HepG2 (cell line): ENCODE data around the gene DYRK2. TPM values are rescaled to one million over a fixed set of nuclear protein-coding genes. Genes with fewer than 3 reads are reported as not detected.

Experiments
- ATAC-seq: fragments of 200-7000 bp; cut with Tn5 transposase; 3 replicates; pipeline ENCODE4 v1.9.1; 2020; ENCODE audit warnings: mild to moderate bottlenecking, moderate library complexity
- BruUV-seq: library from RNA; stranded (reverse); fragments of 400-500 nt; replicated peaks from 2 replicates; lab custom pipeline; 2021; lab: Mats Ljungman, UMichigan
- CTCF ChIA-PET: fragments of 300-600 bp; formaldehyde crosslinking; extraction: SDS; loops from one replicate; lab custom pipeline; 2021; ENCODE audit warnings: low total read pairs, inconsistent platforms, low intra/inter-chr PET ratio; lab: Yijun Ruan, JAX
- POLR2A ChIA-PET: fragments of 350-600 bp; sonication (Branson Sonifier 250); formaldehyde crosslinking; loops from one replicate; lab custom pipeline; 2020; ENCODE audit warnings: antibody characterized with exemption, inconsistent platforms; lab: Yijun Ruan, JAX
- DNase-seq: peaks from one replicate; pipeline ENCODE4 v3.0.0-alpha.2; 2015; ENCODE audit warnings: low spot score
- FAIRE-seq: peaks from 3 replicates; lab custom pipeline; 2011; peaks lifted over from hg19 to GRCh38; lab: Jason Lieb, UNC
- H2AFZ ChIP-seq: one replicate; pipeline ENCODE4 v1.6.1; 2011; ENCODE audit warnings: low read length, inconsistent platforms
- H3K27ac ChIP-seq: fragments of 300-600 bp; 3 replicates; pipeline ENCODE4 v1.8.0; 2011; ENCODE audit warnings: mixed run types, mild to moderate bottlenecking, mixed read lengths, low read length, inconsistent platforms; ENCODE audit not compliant: insufficient read depth; ENCODE audit errors: extremely low read length
- H3K27me3 ChIP-seq, 2 experiments: fragments of 200-600 bp in 1 of 2; 2 replicates in 1 of 2; 3 replicates in 1 of 2; pipeline versions ENCODE4 v1.6.0 to v1.8.0; 2011; ENCODE audit warnings: low read length in 2 of 2, mild to moderate bottlenecking in 2 of 2, moderate library complexity in 2 of 2, inconsistent platforms in 1 of 2; ENCODE audit not compliant: insufficient read depth in 2 of 2, control insufficient read depth in 1 of 2
- H3K36me3 ChIP-seq, 2 experiments: fragments of 200-600 bp in 1 of 2; replicated peaks in 1 of 2; 2 replicates in 1 of 2; 3 replicates in 1 of 2; pipeline versions ENCODE4 v1.5.1 to v1.8.0; 2011; ENCODE audit warnings: low read length in 2 of 2, inconsistent platforms in 1 of 2; ENCODE audit not compliant: insufficient read depth in 2 of 2, control insufficient read depth in 1 of 2
- H3K4me1 ChIP-seq: 2 replicates; pipeline ENCODE4 v1.5.1; 2012; ENCODE audit warnings: low read length, inconsistent platforms; ENCODE audit not compliant: insufficient read depth
- H3K4me2 ChIP-seq: 2 replicates; pipeline ENCODE4 v1.6.0; 2011; ENCODE audit warnings: low read depth, low read length, inconsistent platforms
- H3K4me3 ChIP-seq, 3 experiments: fragments of 200-600 bp in 1 of 3; sonication (generic), shearing (Covaris generic) in 1 of 3; replicated peaks in 1 of 3; 2 replicates each; pipeline ENCODE4 v1.5.1; 2011 to 2016; ENCODE audit warnings: low read length in 3 of 3, inconsistent platforms in 2 of 3, low read depth in 2 of 3, mild to moderate bottlenecking in 2 of 3, control low read depth in 1 of 3, mixed read lengths in 1 of 3; ENCODE audit not compliant: insufficient read depth in 1 of 3
- H3K79me2 ChIP-seq: one replicate; pipeline ENCODE4 v1.6.1; 2011; ENCODE audit warnings: low read length, inconsistent platforms; ENCODE audit not compliant: insufficient read depth
- H3K9ac ChIP-seq: 2 replicates; pipeline ENCODE4 v1.6.0; 2011; ENCODE audit warnings: mild to moderate bottlenecking, low read depth, low read length, inconsistent platforms; ENCODE audit not compliant: insufficient read depth
- H3K9me3 ChIP-seq: 2 replicates; pipeline ENCODE4 v1.5.1; 2012; ENCODE audit warnings: mild to moderate bottlenecking, low read length
- H4K20me1 ChIP-seq: 2 replicates; pipeline ENCODE4 v1.6.0; 2011; ENCODE audit warnings: inconsistent platforms, mild to moderate bottlenecking, low read length, moderate library complexity; ENCODE audit not compliant: insufficient read depth
- BORCS8-MEF2B ChIP-seq: sonication (generic); formaldehyde crosslinking; IDR thresholded peaks from 2 replicates; pipeline ENCODE4 v1.8.0; 2022; ENCODE audit warnings: mild to moderate bottlenecking, missing genetic modification reagents
- CHD4 ChIP-seq: fragments of 200-600 bp; sonication (generic); IDR thresholded peaks from 2 replicates; pipeline ENCODE4 v1.7.0; 2017; ENCODE audit warnings: mild to moderate bottlenecking, low read length, borderline replicate concordance
- YEATS2 ChIP-seq: sonication (generic); formaldehyde crosslinking; IDR thresholded peaks from 2 replicates; pipeline ENCODE4 v1.4.0; 2020; ENCODE audit warnings: missing genetic modification reagents, borderline replicate concordance
- ZNF484 ChIP-seq: sonication (generic); formaldehyde crosslinking; IDR thresholded peaks from 2 replicates; pipeline ENCODE4 v1.5.1; 2020; ENCODE audit warnings: mild to moderate bottlenecking, low read depth, missing genetic modification reagents, borderline replicate concordance
- WGBS: methylation state at CpG from one replicate; pipeline ENCODE4 v1.1.6; 2017; ENCODE audit warnings: low lambda C conversion rate; 5-methylcytosine and 5-hydroxymethylcytosine counted together
- in situ Hi-C: cut with HindIII; loops from 2 replicates; pipeline ENCODE4 v1.10.0; 2017; ENCODE audit warnings: low pct_unique_long_range_greater_than_20kb; ENCODE audit not compliant: extremely low pct_ligation_motif_present
- intact Hi-C: fragments of 100-400 bp; cut with micrococcal nuclease; formaldehyde crosslinking; loops from one replicate; pipeline ENCODE4 v1.10.0; 2022; ENCODE audit not compliant: unreplicated experiment
- polyA plus RNA-seq, 8 experiments: library from polyadenylated mRNA; depleted of rRNA in 3 of 8; stranded (reverse) in 7 of 8; unstranded in 1 of 8; fragments of >200 nt; fragmentation: Illumina TruSeq in 4 of 8; extraction: Trizol in 4 of 8; gene quantifications; 2 replicates each; pipeline versions ENCODE4 v1.2.1 to v1.2.3, GENCODE V29; 2011 to 2016; ENCODE audit warnings: low read depth in 4 of 8, missing spikeins in 1 of 8, mixed read lengths in 1 of 8; ENCODE audit not compliant: insufficient read depth in 1 of 8
- total RNA-seq, 5 experiments: library from RNA; depleted of rRNA; stranded (reverse); fragments of >200 nt; fragmentation: Illumina TruSeq; extraction: Trizol; gene quantifications; 2 replicates each; pipeline ENCODE4 v1.2.3, GENCODE V29; 2016; ENCODE audit warnings: low read depth in 1 of 5
- TF ChIP-seq, protein P1 (sequence below): sonication (generic); formaldehyde crosslinking; IDR thresholded peaks from 2 replicates; pipeline ENCODE4 v1.4.0; 2020; ENCODE audit warnings: missing genetic modification reagents
- TF ChIP-seq, protein P2 (sequence below): sonication (generic); formaldehyde crosslinking; IDR thresholded peaks from 2 replicates; pipeline ENCODE4 v1.5.0; 2020; ENCODE audit warnings: mild to moderate bottlenecking, missing genetic modification reagents, borderline replicate concordance

The DYRK2 gene
- total and polyA plus RNA-seq, 2 of the 13 experiments (the other 11 are each of a cell fraction or from before 2014, with no cell fraction given), result 8.2 to 11.5 TPM

GRCh38 chr12:67692135-67692534 lies 43.6 kb downstream of the DYRK2 start:
- in situ Hi-C loops, result no loop called here
- no peaks in the 10 kb centered on the region for H3K79me2 ChIP-seq
- intact Hi-C loops, result no loop called here
- no peak for TF ChIP-seq ZNF484 (CRISPR knock-in tag)
- TF ChIP-seq, all 625 proteins: peak for 0
- H2AFZ ChIP-seq, result no peak overlapping the region
- BruUV-seq, result no TSS peak
- ChIA-PET POLR2A (no interaction called here), CTCF (no interaction called here)
- no peaks in the 10 kb centered on the region for H3K9me3 ChIP-seq
- no peak for FAIRE-seq
- H3K36me3 ChIP-seq, result no peaks in the 10 kb centered on the region
- no peaks in the 10 kb centered on the region for H3K4me1 ChIP-seq
- 30% methylated on average over 3 of the region's 3 CpGs for WGBS
- no peak overlapping the region for H3K4me2 ChIP-seq
- no peaks in the 10 kb centered on the region for H3K27me3 ChIP-seq
- DNase-seq, result no peak
- H4K20me1 ChIP-seq, result no peaks in the 10 kb centered on the region
- H3K9ac ChIP-seq, result no peak overlapping the region
- no peak overlapping the region for H3K27ac ChIP-seq
- no peak overlapping the region for H3K4me3 ChIP-seq
- no peak for ATAC-seq

- in situ Hi-C loops (no loop called here), intact Hi-C loops (no loop called here)
- H2AFZ ChIP-seq, result no peak overlapping the region
- CTCF ChIA-PET, result no interaction called here
- no peaks in the 10 kb centered on the region for H3K4me1 ChIP-seq
- H3K9me3 ChIP-seq, result no peaks in the 10 kb centered on the region
- no peak overlapping the region for H3K9ac ChIP-seq
- H3K4me3 ChIP-seq, result no peak overlapping the region
- no peak overlapping the region for H3K27ac ChIP-seq
- WGBS, result 79% methylated on average over 2 of the region's 2 CpGs
- no peak for DNase-seq
- ATAC-seq, result no peak
- no peaks in the 10 kb centered on the region for H3K27me3 ChIP-seq
- H3K36me3 ChIP-seq, result no peaks in the 10 kb centered on the region
- H4K20me1 ChIP-seq, result no peaks in the 10 kb centered on the region
- H3K79me2 ChIP-seq, result no peaks in the 10 kb centered on the region
- BruUV-seq, result no TSS peak
- FAIRE-seq, result no peak
- POLR2A ChIA-PET, result no interaction called here
- H3K4me2 ChIP-seq, result no peak overlapping the region
- TF ChIP-seq BORCS8-MEF2B (CRISPR knock-in tag) (no peak), YEATS2 (CRISPR knock-in tag) (no peak), CHD4 (no peak)
- TF ChIP-seq, protein P1, sequence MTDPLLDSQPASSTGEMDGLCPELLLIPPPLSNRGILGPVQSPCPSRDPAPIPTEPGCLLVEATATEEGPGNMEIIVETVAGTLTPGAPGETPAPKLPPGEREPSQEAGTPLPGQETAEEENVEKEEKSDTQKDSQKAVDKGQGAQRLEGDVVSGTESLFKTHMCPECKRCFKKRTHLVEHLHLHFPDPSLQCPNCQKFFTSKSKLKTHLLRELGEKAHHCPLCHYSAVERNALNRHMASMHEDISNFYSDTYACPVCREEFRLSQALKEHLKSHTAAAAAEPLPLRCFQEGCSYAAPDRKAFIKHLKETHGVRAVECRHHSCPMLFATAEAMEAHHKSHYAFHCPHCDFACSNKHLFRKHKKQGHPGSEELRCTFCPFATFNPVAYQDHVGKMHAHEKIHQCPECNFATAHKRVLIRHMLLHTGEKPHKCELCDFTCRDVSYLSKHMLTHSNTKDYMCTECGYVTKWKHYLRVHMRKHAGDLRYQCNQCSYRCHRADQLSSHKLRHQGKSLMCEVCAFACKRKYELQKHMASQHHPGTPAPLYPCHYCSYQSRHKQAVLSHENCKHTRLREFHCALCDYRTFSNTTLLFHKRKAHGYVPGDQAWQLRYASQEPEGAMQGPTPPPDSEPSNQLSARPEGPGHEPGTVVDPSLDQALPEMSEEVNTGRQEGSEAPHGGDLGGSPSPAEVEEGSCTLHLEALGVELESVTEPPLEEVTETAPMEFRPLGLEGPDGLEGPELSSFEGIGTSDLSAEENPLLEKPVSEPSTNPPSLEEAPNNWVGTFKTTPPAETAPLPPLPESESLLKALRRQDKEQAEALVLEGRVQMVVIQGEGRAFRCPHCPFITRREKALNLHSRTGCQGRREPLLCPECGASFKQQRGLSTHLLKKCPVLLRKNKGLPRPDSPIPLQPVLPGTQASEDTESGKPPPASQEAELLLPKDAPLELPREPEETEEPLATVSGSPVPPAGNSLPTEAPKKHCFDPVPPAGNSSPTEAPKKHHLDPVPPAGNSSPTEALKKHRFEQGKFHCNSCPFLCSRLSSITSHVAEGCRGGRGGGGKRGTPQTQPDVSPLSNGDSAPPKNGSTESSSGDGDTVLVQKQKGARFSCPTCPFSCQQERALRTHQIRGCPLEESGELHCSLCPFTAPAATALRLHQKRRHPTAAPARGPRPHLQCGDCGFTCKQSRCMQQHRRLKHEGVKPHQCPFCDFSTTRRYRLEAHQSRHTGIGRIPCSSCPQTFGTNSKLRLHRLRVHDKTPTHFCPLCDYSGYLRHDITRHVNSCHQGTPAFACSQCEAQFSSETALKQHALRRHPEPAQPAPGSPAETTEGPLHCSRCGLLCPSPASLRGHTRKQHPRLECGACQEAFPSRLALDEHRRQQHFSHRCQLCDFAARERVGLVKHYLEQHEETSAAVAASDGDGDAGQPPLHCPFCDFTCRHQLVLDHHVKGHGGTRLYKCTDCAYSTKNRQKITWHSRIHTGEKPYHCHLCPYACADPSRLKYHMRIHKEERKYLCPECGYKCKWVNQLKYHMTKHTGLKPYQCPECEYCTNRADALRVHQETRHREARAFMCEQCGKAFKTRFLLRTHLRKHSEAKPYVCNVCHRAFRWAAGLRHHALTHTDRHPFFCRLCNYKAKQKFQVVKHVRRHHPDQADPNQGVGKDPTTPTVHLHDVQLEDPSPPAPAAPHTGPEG (CRISPR knock-in tag), result no peak
- TF ChIP-seq, protein P2, sequence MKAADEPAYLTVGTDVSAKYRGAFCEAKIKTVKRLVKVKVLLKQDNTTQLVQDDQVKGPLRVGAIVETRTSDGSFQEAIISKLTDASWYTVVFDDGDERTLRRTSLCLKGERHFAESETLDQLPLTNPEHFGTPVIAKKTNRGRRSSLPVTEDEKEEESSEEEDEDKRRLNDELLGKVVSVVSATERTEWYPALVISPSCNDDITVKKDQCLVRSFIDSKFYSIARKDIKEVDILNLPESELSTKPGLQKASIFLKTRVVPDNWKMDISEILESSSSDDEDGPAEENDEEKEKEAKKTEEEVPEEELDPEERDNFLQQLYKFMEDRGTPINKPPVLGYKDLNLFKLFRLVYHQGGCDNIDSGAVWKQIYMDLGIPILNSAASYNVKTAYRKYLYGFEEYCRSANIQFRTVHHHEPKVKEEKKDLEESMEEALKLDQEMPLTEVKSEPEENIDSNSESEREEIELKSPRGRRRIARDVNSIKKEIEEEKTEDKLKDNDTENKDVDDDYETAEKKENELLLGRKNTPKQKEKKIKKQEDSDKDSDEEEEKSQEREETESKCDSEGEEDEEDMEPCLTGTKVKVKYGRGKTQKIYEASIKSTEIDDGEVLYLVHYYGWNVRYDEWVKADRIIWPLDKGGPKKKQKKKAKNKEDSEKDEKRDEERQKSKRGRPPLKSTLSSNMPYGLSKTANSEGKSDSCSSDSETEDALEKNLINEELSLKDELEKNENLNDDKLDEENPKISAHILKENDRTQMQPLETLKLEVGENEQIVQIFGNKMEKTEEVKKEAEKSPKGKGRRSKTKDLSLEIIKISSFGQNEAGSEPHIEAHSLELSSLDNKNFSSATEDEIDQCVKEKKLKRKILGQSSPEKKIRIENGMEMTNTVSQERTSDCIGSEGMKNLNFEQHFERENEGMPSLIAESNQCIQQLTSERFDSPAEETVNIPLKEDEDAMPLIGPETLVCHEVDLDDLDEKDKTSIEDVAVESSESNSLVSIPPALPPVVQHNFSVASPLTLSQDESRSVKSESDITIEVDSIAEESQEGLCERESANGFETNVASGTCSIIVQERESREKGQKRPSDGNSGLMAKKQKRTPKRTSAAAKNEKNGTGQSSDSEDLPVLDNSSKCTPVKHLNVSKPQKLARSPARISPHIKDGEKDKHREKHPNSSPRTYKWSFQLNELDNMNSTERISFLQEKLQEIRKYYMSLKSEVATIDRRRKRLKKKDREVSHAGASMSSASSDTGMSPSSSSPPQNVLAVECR (CRISPR knock-in tag), result no peak
These were observed 44.4 kb downstream of the DYRK2 start for GRCh38 chr12:67692966-67693365.
